MM.1S (cell line): ENCODE results near the gene MPP3.

Experiments used
- DNase-seq: peaks from one replicate; pipeline ENCODE4 v3.0.0-alpha.2; 2015
- H2AFZ ChIP-seq: fragments of 300-600 bp; sonication (generic); 2 replicates; pipeline ENCODE4 v1.6.0; 2016; ENCODE audit warnings: antibody characterized with exemption, low read length
- H3F3A ChIP-seq: fragments of 300-600 bp; sonication (generic); 2 replicates; pipeline ENCODE4 v1.6.1; 2016; ENCODE audit warnings: mild to moderate bottlenecking, antibody characterized with exemption, low read length, moderate library complexity, mixed read lengths; ENCODE audit not compliant: insufficient read depth
- H3K27ac ChIP-seq: fragments of 300-600 bp; sonication (generic); 2 replicates; pipeline ENCODE4 v1.5.1; 2016; ENCODE audit warnings: mild to moderate bottlenecking, low read length
- H3K27me3 ChIP-seq: fragments of 300-600 bp; sonication (generic); replicated peaks from 2 replicates; pipeline ENCODE4 v1.6.0; 2016; ENCODE audit warnings: low read length; ENCODE audit not compliant: insufficient read depth
- H3K36me3 ChIP-seq: fragments of 300-600 bp; sonication (generic); replicated peaks from 2 replicates; pipeline ENCODE4 v1.6.1; 2016; ENCODE audit warnings: mild to moderate bottlenecking, low read length, mixed read lengths; ENCODE audit not compliant: insufficient read depth
- H3K4me1 ChIP-seq: fragments of 300-600 bp; sonication (generic); 2 replicates; pipeline ENCODE4 v1.6.1; 2016; ENCODE audit warnings: low read length, mixed read lengths
- H3K4me2 ChIP-seq: fragments of 300-600 bp; sonication (generic); 2 replicates; pipeline ENCODE4 v1.6.0; 2016; ENCODE audit warnings: low read depth, low read length
- H3K4me3 ChIP-seq: fragments of 300-600 bp; sonication (generic); 2 replicates; pipeline ENCODE4 v1.5.1; 2016; ENCODE audit warnings: low read length, mixed read lengths
- H3K79me2 ChIP-seq: fragments of 300-600 bp; sonication (generic); 2 replicates; pipeline ENCODE4 v1.6.1; 2016; ENCODE audit warnings: mixed run types, low read length, mixed read lengths
- H3K9ac ChIP-seq: fragments of 300-600 bp; sonication (generic); 2 replicates; pipeline ENCODE4 v1.6.1; 2016; ENCODE audit warnings: low read length, mixed read lengths
- H3K9me2 ChIP-seq: fragments of 300-600 bp; sonication (generic); replicated peaks from 2 replicates; pipeline ENCODE4 v1.6.1; 2016; ENCODE audit warnings: mild to moderate bottlenecking, low read length, mixed read lengths; ENCODE audit not compliant: insufficient read depth
- H3K9me3 ChIP-seq: fragments of 300-600 bp; sonication (generic); replicated peaks from 2 replicates; pipeline ENCODE4 v1.6.1; 2016; ENCODE audit warnings: mild to moderate bottlenecking, low read length, mixed read lengths; ENCODE audit not compliant: insufficient read depth
- H4K20me1 ChIP-seq: fragments of 300-600 bp; sonication (generic); 2 replicates; pipeline ENCODE4 v1.6.1; 2016; ENCODE audit warnings: mild to moderate bottlenecking, low read length, moderate library complexity, mixed read lengths; ENCODE audit not compliant: insufficient read depth
- CTCF ChIP-seq: fragments of 300-600 bp; sonication (generic); IDR thresholded peaks from 2 replicates; pipeline ENCODE4 v1.5.1; 2016; ENCODE audit warnings: antibody characterized with exemption, low read length, mixed read lengths
- EZH2 ChIP-seq: fragments of 300-600 bp; sonication (generic); optimal IDR thresholded peaks from 2 replicates; pipeline ENCODE3; 2017; ENCODE audit warnings: low read depth, mild to moderate bottlenecking, antibody characterized with exemption, low read length, mixed read lengths
- EZH2phosphoT487 ChIP-seq: fragments of 300-600 bp; sonication (generic); IDR thresholded peaks from 2 replicates; pipeline ENCODE4 v1.6.1; 2018; ENCODE audit warnings: antibody characterized with exemption, low read length

The MPP3 gene, protein sequence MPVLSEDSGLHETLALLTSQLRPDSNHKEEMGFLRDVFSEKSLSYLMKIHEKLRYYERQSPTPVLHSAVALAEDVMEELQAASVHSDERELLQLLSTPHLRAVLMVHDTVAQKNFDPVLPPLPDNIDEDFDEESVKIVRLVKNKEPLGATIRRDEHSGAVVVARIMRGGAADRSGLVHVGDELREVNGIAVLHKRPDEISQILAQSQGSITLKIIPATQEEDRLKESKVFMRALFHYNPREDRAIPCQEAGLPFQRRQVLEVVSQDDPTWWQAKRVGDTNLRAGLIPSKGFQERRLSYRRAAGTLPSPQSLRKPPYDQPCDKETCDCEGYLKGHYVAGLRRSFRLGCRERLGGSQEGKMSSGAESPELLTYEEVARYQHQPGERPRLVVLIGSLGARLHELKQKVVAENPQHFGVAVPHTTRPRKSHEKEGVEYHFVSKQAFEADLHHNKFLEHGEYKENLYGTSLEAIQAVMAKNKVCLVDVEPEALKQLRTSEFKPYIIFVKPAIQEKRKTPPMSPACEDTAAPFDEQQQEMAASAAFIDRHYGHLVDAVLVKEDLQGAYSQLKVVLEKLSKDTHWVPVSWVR

DNA sequence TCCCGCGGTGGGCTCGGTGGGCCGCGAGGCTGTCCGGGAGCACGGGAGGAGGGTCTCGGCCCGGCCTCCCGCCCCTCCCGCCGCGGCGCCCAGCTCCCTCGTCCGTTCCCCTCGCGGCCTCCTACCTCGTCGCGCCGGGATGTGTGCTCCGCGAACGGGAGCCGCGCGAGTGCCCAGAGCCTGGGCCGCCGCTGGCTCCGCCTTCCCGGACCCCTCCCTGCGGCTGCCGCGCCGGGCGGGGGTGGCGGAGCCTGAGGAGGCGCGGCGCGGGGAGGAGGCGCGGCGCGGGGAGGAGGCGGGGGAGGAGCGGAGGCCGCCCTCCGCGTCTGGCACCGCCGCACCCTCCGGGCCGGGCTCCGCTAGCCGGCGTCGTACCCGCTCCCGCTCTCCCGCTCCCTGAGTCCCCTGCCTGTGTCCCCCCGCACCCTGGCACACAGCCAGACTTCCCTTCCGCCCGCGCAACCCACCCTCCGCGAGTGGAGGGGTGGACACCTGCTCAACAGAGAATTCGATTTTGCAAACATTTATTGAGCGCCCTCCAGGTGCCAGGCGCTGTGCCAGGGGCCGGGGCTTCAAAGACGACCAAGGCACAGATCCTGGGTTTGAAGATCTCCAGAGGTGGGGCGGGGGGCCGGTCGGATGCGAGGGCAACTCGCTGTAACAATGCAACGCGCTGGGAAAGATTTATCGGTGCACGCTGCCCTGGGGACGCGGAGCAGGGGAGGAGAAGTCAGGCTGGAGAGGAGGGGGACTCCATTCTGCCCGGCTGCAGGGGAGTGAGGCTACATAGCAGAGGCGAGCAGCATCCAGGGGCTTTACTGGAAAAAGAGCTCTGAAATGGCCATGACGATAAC lies at the start of gene MPP3:
MPP3 (minus strand) TSS at position 171 of the 854 bp plus-strand sequence. CDS start 1,240 bp downstream, outside the sequence.
- Histone ChIP-seq H3K79me2 (no peaks in the 10 kb centered on the region), H2AFZ (peak within 1 kb of the TSS; percentile 9; the same call in 1 of the 2 replicates), H3F3A (no peaks in the 10 kb centered on the region), H4K20me1 (no peaks in the 10 kb centered on the region), H3K4me1 (no peaks in the 10 kb centered on the region), H3K27me3 (peaks cover 83% of the 10 kb centered on the region), H3K9me3 (no peaks in the 10 kb centered on the region), H3K4me3 (peak within 1 kb of the TSS; percentile 48), H3K9me2 (no peaks in the 10 kb centered on the region), H3K9ac (no peak within 1 kb of the TSS), H3K27ac (no peak within 1 kb of the TSS), H3K36me3 (no peaks in the 10 kb centered on the region), H3K4me2 (peak within 1 kb of the TSS; percentile 72)
- peak; percentile 38 for DNase-seq
- TF ChIP-seq EZH2 (no peak), CTCF (no peak), EZH2phosphoT487 (no peak)

GRCh38 chr17:43881758-43882505 lies 49.0 kb upstream of the MPP3 start:
- no peak for TF ChIP-seq CTCF
- TF ChIP-seq EZH2: no peak
- TF ChIP-seq EZH2phosphoT487: no peak
- no peaks in the 10 kb centered on the region for H3F3A ChIP-seq
- no peaks in the 10 kb centered on the region; the same call in 1 of the 2 replicates for H3K27me3 ChIP-seq
- no peak for DNase-seq
- H3K9me2 ChIP-seq: no peaks in the 10 kb centered on the region
- no peaks in the 10 kb centered on the region for H3K36me3 ChIP-seq
- no peaks in the 10 kb centered on the region for H3K4me1 ChIP-seq
- no peak overlapping the region for H3K27ac ChIP-seq
- H3K4me3 ChIP-seq: no peak overlapping the region
- no peak overlapping the region for H3K9ac ChIP-seq
- H4K20me1 ChIP-seq: no peaks in the 10 kb centered on the region
- no peak overlapping the region for H2AFZ ChIP-seq
- no peaks in the 10 kb centered on the region for H3K79me2 ChIP-seq
- no peak overlapping the region for H3K4me2 ChIP-seq
- no peaks in the 10 kb centered on the region for H3K9me3 ChIP-seq

GRCh38 chr17:43881181-43881580 lies 48.2 kb upstream of the MPP3 start:
- Histone ChIP-seq H3K4me1 (no peaks in the 10 kb centered on the region), H3K9ac (no peak overlapping the region), H3K27ac (no peak overlapping the region), H2AFZ (no peak overlapping the region), H3F3A (no peaks in the 10 kb centered on the region), H4K20me1 (no peaks in the 10 kb centered on the region), H3K9me2 (no peaks in the 10 kb centered on the region), H3K4me3 (no peak overlapping the region), H3K4me2 (no peak overlapping the region), H3K9me3 (no peaks in the 10 kb centered on the region), H3K27me3 (no peaks in the 10 kb centered on the region; the same call in 1 of the 2 replicates), H3K79me2 (no peaks in the 10 kb centered on the region), H3K36me3 (no peaks in the 10 kb centered on the region)
- TF ChIP-seq EZH2phosphoT487: no peak
- TF ChIP-seq EZH2: no peak
- no peak for TF ChIP-seq CTCF
- no peak for DNase-seq
